ENCODE measurements around the gene ZDHHC7. TPM values are rescaled to one million over a fixed set of nuclear protein-coding genes. Genes with fewer than 3 reads are reported as not detected.

ZDHHC7 gene
- total and polyA plus RNA-seq, 9 of the 15 experiments (the other 6 are each of a cell fraction or from before 2014, with no cell fraction given): 1.7 to 49.7 (median 37.4) TPM

DNA sequence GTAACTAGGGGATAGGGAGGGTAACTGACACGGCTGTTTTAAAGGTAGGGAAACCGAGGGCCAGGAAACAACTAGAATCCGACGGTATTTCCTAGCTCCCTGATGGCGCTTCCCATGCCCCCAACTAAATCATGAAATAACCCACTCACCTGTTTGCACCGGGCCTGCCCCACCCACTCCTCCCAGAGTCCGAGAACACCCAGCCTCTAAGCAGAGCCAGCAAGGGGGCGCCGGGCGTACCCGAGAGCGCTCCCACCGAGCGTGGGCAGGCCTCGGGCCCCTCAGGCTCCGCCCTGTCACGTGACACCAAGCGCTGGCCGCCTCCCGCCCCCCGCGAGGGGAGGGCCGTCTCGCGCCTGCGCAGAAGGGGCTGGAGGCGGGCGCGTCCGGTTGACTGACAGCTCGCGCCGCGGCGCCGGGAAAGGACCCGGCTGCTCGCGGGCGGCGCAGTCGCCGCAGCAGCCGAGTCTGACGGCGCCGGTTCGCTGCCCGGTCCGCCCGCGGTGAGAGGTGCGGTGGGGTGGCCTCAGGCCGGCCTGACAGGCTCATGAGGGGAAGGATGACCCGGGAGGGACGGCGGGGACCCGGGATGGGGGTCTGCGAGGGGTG is 16.1 kb upstream of the ZDHHC7 start, which contains the start of gene KIAA0513 (continued):
- TF ChIP-seq, protein P1, sequence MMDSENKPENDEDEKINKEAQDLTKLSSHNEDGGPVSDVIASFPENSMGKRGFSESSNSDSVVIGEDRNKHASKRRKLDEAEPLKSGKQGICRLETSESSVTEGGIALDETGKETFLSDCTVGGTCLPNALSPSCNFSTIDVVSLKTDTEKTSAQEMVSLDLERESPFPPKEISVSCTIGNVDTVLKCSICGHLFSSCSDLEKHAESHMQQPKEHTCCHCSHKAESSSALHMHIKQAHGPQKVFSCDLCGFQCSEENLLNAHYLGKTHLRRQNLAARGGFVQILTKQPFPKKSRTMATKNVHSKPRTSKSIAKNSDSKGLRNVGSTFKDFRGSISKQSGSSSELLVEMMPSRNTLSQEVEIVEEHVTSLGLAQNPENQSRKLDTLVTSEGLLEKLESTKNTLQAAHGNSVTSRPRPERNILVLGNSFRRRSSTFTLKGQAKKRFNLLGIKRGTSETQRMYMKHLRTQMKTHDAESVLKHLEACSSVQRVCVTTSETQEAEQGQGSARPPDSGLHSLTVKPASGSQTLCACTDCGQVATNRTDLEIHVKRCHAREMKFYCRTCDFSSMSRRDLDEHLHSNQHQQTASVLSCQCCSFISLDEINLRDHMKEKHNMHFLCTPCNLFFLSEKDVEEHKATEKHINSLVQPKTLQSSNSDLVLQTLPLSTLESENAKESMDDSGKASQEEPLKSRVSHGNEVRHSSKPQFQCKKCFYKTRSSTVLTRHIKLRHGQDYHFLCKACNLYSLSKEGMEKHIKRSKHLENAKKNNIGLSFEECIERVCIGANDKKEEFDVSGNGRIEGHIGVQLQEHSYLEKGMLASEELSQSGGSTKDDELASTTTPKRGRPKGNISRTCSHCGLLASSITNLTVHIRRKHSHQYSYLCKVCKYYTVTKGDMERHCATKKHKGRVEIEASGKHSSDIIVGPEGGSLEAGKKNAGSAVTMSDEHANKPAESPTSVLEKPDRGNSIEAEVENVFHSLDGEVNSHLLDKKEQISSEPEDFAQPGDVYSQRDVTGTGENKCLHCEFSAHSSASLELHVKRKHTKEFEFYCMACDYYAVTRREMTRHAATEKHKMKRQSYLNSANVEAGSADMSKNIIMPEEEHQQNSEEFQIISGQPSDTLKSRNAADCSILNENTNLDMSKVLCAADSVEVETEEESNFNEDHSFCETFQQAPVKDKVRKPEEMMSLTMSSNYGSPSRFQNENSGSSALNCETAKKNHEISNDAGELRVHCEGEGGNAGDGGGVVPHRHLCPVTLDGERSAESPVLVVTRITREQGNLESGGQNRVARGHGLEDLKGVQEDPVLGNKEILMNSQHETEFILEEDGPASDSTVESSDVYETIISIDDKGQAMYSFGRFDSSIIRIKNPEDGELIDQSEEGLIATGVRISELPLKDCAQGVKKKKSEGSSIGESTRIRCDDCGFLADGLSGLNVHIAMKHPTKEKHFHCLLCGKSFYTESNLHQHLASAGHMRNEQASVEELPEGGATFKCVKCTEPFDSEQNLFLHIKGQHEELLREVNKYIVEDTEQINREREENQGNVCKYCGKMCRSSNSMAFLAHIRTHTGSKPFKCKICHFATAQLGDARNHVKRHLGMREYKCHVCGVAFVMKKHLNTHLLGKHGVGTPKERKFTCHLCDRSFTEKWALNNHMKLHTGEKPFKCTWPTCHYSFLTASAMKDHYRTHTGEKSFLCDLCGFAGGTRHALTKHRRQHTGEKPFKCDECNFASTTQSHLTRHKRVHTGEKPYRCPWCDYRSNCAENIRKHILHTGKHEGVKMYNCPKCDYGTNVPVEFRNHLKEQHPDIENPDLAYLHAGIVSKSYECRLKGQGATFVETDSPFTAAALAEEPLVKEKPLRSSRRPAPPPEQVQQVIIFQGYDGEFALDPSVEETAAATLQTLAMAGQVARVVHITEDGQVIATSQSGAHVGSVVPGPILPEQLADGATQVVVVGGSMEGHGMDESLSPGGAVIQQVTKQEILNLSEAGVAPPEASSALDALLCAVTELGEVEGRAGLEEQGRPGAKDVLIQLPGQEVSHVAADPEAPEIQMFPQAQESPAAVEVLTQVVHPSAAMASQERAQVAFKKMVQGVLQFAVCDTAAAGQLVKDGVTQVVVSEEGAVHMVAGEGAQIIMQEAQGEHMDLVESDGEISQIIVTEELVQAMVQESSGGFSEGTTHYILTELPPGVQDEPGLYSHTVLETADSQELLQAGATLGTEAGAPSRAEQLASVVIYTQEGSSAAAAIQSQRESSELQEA (IDR thresholded peaks at IDR 0.05; ENCODE audit: low read depth): no peak
- TF ChIP-seq ARHGAP35 (IDR thresholded peaks at IDR 0.05; ENCODE audit: partially characterized antibody) (no peak), ESRRA (IDR thresholded peaks at IDR 0.05; ENCODE audit: borderline replicate concordance, low read depth) (peak; percentile 53; the same call in 1 of the 2 replicates), KDM5B (IDR thresholded peaks at IDR 0.05; ENCODE audit: insufficient replicate concordance, low read depth, low read length) (peak; percentile 87), RFX7 (CRISPR knock-in tag; IDR thresholded peaks at IDR 0.05) (0 out of 2 replicates have a peak, but pooled peaks have one; percentile 44), HDGF (IDR thresholded peaks at IDR 0.05) (no peak), ARID1B (IDR thresholded peaks at IDR 0.05) (peak; percentile 56; the same call in 1 of the 2 replicates), ZNF217 (CRISPR knock-in tag; IDR thresholded peaks at IDR 0.05) (no peak), ZBTB8A (IDR thresholded peaks at IDR 0.05; ENCODE audit: partially characterized antibody) (no peak), KHSRP (IDR thresholded peaks at IDR 0.05) (no peak), PHB2 (IDR thresholded peaks at IDR 0.05; ENCODE audit: low read depth) (no peak)
- TF ChIP-seq, protein P2, sequence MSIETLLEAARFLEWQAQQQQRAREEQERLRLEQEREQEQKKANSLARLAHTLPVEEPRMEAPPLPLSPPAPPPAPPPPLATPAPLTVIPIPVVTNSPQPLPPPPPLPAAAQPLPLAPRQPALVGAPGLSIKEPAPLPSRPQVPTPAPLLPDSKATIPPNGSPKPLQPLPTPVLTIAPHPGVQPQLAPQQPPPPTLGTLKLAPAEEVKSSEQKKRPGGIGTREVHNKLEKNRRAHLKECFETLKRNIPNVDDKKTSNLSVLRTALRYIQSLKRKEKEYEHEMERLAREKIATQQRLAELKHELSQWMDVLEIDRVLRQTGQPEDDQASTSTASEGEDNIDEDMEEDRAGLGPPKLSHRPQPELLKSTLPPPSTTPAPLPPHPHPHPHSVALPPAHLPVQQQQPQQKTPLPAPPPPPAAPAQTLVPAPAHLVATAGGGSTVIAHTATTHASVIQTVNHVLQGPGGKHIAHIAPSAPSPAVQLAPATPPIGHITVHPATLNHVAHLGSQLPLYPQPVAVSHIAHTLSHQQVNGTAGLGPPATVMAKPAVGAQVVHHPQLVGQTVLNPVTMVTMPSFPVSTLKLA (conservative IDR thresholded peaks at IDR 0.05): peak in 1 of 2 experiments; percentile 84; a peak in 3 of 4 replicates
- TF ChIP-seq, protein P3, sequence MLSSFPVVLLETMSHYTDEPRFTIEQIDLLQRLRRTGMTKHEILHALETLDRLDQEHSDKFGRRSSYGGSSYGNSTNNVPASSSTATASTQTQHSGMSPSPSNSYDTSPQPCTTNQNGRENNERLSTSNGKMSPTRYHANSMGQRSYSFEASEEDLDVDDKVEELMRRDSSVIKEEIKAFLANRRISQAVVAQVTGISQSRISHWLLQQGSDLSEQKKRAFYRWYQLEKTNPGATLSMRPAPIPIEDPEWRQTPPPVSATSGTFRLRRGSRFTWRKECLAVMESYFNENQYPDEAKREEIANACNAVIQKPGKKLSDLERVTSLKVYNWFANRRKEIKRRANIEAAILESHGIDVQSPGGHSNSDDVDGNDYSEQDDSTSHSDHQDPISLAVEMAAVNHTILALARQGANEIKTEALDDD (IDR thresholded peaks at IDR 0.05): no peak
- TF ChIP-seq, protein P4, sequence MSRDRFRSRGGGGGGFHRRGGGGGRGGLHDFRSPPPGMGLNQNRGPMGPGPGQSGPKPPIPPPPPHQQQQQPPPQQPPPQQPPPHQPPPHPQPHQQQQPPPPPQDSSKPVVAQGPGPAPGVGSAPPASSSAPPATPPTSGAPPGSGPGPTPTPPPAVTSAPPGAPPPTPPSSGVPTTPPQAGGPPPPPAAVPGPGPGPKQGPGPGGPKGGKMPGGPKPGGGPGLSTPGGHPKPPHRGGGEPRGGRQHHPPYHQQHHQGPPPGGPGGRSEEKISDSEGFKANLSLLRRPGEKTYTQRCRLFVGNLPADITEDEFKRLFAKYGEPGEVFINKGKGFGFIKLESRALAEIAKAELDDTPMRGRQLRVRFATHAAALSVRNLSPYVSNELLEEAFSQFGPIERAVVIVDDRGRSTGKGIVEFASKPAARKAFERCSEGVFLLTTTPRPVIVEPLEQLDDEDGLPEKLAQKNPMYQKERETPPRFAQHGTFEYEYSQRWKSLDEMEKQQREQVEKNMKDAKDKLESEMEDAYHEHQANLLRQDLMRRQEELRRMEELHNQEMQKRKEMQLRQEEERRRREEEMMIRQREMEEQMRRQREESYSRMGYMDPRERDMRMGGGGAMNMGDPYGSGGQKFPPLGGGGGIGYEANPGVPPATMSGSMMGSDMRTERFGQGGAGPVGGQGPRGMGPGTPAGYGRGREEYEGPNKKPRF (IDR thresholded peaks at IDR 0.05; ENCODE audit: low read depth, low read length): no peak

All from K562 (cell line).